GM12872 (cell line): ENCODE results near the gene DIP2C.

ENCODE experiments used
- CTCF ChIP-seq: IDR thresholded peaks from 3 replicates; pipeline ENCODE4 v1.5.1; 2011; ENCODE audit warnings: low read depth, mild to moderate bottlenecking, low read length, moderate library complexity; ENCODE audit not compliant: insufficient read depth

The DIP2C gene

DNA sequence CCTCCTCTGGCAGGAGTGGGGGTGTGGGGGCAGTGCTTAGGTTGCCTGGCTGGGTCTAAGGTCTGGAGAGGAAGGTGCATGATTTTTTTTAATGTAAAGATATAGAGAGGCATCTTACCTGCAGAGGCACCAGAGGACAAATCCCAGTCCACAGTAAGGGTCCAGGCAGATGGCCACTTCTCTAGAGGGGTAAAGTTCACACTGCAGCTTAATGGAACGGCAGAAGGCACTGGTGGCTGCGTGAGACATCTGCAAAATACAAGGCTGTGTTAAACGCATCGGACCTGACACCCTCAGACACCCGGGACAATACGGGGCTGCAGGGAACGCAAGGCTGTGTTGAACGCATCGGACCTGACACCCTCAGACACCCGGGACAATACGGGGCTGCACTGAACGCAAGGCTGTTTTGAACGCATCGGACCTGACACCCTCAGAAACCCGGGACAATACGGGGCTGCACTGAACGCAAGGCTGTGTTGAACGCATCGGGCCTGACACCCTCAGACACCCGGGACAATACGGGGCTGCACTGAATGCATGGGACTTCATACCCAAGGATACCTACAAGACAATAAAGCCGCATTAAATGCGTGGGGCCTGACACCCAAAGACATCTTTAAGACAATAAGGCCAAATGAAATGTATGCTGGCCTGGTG is 348.3 kb downstream of the DIP2C start:
- TF ChIP-seq CTCF = no peak

DNA sequence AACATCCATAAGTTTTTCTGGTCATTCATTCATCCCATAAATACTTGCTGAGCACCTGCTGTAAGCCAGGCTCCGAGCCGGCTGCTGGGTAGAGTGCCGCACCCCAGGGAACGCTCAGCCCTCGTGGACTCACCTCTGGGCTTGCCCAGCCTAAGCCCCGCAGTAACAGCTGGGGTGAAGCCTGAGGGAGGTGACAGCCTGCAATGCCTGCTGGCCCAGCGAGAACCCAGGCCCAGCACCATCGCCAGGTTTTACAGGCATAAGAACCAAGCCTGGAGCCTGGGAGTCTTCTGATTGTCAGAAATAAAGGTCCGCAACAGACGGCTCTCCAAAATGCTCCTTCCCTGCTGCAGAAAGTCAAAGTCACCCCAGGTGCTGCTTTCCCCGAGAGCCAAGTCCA is 348.8 kb downstream of the DIP2C start:
- no peak for TF ChIP-seq CTCF

GRCh38 chr10:339038-339391 is 350.5 kb downstream of the DIP2C start:
- no peak for TF ChIP-seq CTCF

GRCh38 chr10:338171-339037 is 351.1 kb downstream of the DIP2C start:
- TF ChIP-seq CTCF = no peak

GRCh38 chr10:336247-336646 is 353.2 kb downstream of the DIP2C start:
- no peak for TF ChIP-seq CTCF

DNA sequence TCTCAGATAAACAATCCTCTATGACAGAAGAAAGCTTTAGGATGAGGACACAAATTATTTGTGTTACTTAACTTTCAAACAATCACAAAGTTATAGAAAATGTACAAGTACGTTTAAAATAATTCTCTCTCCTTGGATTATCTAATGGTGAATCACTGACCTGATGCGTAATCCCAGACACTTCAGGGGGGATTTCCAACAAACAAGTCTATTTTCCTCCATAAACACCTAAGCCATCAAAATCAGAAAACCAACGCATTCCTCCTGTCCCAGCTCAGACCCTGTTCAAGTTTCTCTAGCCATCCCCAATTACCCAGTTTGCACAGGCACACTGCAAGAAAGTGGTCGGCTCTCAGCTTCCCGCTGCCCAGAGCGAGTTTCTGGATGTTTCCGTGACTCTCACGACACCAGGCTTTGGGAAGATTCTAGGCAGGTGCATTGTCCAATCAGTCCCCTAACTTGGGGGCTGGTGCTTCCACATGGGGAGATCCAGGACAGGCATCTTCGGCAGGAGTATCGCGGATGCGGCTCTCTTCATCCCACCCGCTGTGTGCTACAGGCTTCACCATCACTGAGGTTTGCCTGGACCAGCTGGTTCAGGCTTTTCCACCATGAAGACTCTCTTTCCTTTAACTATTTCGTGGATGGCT is 354.2 kb downstream of the DIP2C start:
- no peak for TF ChIP-seq CTCF

- TF ChIP-seq CTCF = no peak
Observed at GRCh38 chr10:331186-331585, 358.3 kb downstream of the DIP2C start.
